Testis (tissue), 2 donors: ENCODE measurements around the gene TM9SF4.

Source experiments
- POLR2A ChIP-seq: fragments of 450-650 bp; IDR thresholded peaks from one replicate; pipeline ENCODE4 v1.6.1; 2017; ENCODE audit warnings: antibody characterized with exemption, mild to moderate bottlenecking, moderate library complexity
- TF ChIP-seq, protein P1 (sequence below), 3 experiments: fragments of 450-650 bp in 2 of 3; fragments of 200-600 bp in 1 of 3; sonication (generic) in 1 of 3; IDR thresholded peaks; one replicate each; pipeline ENCODE4 v1.5.1; 2016 to 2019; ENCODE audit warnings: antibody characterized with exemption in 3 of 3, mild to moderate bottlenecking in 2 of 3, moderate library complexity in 1 of 3

DNA sequence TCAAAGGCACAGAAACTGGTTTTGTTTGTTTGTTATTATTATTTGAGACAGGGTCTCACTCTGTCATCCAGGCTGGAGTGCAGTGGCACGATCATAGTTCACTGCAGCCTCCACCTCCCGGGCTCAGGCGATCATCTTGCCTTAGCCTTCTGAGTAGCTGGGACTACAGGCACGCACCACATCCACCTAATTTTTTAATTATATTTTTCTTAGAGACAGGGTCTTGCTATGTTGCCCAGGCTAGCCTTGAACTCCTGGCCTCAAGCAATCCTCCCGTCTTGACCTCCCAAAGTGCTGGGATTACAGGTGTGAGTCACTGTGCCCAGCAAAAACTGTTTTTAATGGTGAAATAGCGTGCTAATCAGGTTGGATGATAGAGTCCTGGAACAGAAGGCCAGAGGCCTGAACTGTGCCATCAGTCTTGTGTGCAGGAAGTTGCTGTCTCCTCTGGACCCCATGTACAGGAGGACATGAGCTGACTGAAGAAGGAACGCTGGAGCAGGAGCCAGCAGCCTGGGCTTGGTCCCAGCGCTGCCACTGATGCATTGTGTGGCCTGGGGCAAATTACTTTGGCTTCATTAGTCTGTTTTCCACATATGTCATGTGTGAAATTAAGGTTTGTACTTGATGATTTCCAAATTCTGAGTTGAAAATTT is 4.9 kb downstream of the TM9SF4 start:
- TF ChIP-seq, protein P1, sequence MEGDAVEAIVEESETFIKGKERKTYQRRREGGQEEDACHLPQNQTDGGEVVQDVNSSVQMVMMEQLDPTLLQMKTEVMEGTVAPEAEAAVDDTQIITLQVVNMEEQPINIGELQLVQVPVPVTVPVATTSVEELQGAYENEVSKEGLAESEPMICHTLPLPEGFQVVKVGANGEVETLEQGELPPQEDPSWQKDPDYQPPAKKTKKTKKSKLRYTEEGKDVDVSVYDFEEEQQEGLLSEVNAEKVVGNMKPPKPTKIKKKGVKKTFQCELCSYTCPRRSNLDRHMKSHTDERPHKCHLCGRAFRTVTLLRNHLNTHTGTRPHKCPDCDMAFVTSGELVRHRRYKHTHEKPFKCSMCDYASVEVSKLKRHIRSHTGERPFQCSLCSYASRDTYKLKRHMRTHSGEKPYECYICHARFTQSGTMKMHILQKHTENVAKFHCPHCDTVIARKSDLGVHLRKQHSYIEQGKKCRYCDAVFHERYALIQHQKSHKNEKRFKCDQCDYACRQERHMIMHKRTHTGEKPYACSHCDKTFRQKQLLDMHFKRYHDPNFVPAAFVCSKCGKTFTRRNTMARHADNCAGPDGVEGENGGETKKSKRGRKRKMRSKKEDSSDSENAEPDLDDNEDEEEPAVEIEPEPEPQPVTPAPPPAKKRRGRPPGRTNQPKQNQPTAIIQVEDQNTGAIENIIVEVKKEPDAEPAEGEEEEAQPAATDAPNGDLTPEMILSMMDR (IDR thresholded peaks at IDR 0.05) = no peak
- no peak for TF ChIP-seq POLR2A
